A549 (cell line): ENCODE measurements around the gene PLD1.

Source experiments
- CHD4 ChIP-seq: fragments of 200-600 bp; sonication (generic); IDR thresholded peaks from 2 replicates; pipeline ENCODE4 v1.6.1; 2016; ENCODE audit warnings: antibody characterized with exemption, mild to moderate bottlenecking, borderline replicate concordance
- CTCF ChIP-seq: fragments of >200 bp; sonication (Bioruptor Twin); formaldehyde crosslinking; IDR thresholded peaks from 3 replicates; pipeline ENCODE4 v1.5.1; 2016
- JUN ChIP-seq, 2 experiments: fragments of >200 bp; sonication (Bioruptor Twin); formaldehyde crosslinking; IDR thresholded peaks; 2 replicates in 1 of 2; 3 replicates in 1 of 2; pipeline ENCODE4 v1.6.1; 2016 to 2017
- MYC ChIP-seq: IDR thresholded peaks from 2 replicates; pipeline ENCODE4 v1.6.1; 2012; ENCODE audit warnings: mild to moderate bottlenecking, inconsistent platforms, low read length, improper control_type of control experiment, borderline replicate concordance
- POLR2A ChIP-seq: IDR thresholded peaks from 2 replicates; pipeline ENCODE4 v1.6.1; 2012; ENCODE audit warnings: mild to moderate bottlenecking, low read length
- RAD21 ChIP-seq, 2 experiments: fragments of >200 bp in 1 of 2; sonication (Bioruptor Twin) in 1 of 2; formaldehyde crosslinking in 1 of 2; IDR thresholded peaks in 1 of 2; conservative IDR thresholded peaks in 1 of 2; 2 replicates in 1 of 2; 3 replicates in 1 of 2; pipeline ENCODE4 v1.6.1; 2012 to 2018; ENCODE audit warnings: inconsistent platforms in 1 of 2
- RFX5 ChIP-seq: fragments of 450-650 bp; IDR thresholded peaks from 2 replicates; pipeline ENCODE4 v1.7.1; 2014; ENCODE audit warnings: antibody characterized with exemption, mild to moderate bottlenecking, moderate library complexity

GRCh38 chr3:171755015-171755589, 55.2 kb downstream of the PLD1 start:
- no peak for TF ChIP-seq CTCF
- TF ChIP-seq MYC = no peak
- no peak for TF ChIP-seq RAD21 (conservative IDR thresholded peaks at IDR 0.05 in 1 of 2, IDR thresholded peaks at IDR 0.05 in 1 of 2)
- no peak for TF ChIP-seq POLR2A
- TF ChIP-seq CHD4 = no peak
- TF ChIP-seq JUN (IDR thresholded peaks at IDR 0.05) = no peak
- no peak for TF ChIP-seq RFX5
